Adrenal gland (tissue), 12 donors: Measurements from ENCODE around the gene ITGA11. TPM values are rescaled to one million over a fixed set of nuclear protein-coding genes. Genes with fewer than 3 reads are reported as not detected.

Source experiments
- DNase-seq, 7 donors: peaks; one replicate each; pipeline ENCODE4 v3.0.0-alpha.2; 2019 to 2020
- H3K27ac ChIP-seq, 5 donors: fragments of 200-600 bp; sonication (generic) in 4 of 5; 1 replicate in 3 of 5; 2 replicates in 2 of 5; pipeline versions ENCODE4 v1.5.1 to v1.8.0; 2016 to 2020; ENCODE audit warnings: mild to moderate bottlenecking in 1 of 5
- H3K27me3 ChIP-seq: fragments of 200-600 bp; 2 replicates; pipeline ENCODE4 v1.8.0; 2021
- H3K36me3 ChIP-seq, 2 donors: fragments of 200-600 bp; replicated peaks in 1 of 2; 1 replicate in 1 of 2; 2 replicates in 1 of 2; pipeline versions ENCODE4 v1.5.1 to v1.8.0; 2018 to 2022
- H3K4me1 ChIP-seq, 2 donors: fragments of 200-600 bp; replicated peaks in 1 of 2; 1 replicate in 1 of 2; 2 replicates in 1 of 2; pipeline versions ENCODE4 v1.5.1 to v1.8.0; 2018 to 2021
- H3K4me3 ChIP-seq, 4 donors: fragments of 200-600 bp; sonication (generic) in 3 of 4; one replicate each; pipeline ENCODE4 v1.5.1; 2016 to 2018
- H3K9me3 ChIP-seq, 3 donors: fragments of 200-600 bp; sonication (generic) in 1 of 3; replicated peaks in 1 of 3; 1 replicate in 2 of 3; 2 replicates in 1 of 3; pipeline versions ENCODE4 v1.5.1 to v1.8.0; 2016 to 2021
- POLR2A ChIP-seq, 2 donors: fragments of 450-650 bp; IDR thresholded peaks; one replicate each; pipeline ENCODE4 v1.6.1; 2017; ENCODE audit warnings: antibody characterized with exemption in 2 of 2, mild to moderate bottlenecking in 2 of 2, moderate library complexity in 1 of 2
- WGBS, 4 donors: extraction: QIAGEN DNeasy Blood & Tissue Kit in 2 of 4; methylation state at CpG; one replicate each; pipeline versions ENCODE4 v1.1.5 to v1.1.7; 2013 to 2017; 5-methylcytosine and 5-hydroxymethylcytosine counted together
- intact Hi-C, 2 donors: fragments of 100-400 bp; cut with DNase I; formaldehyde crosslinking; loops; one replicate each; pipeline versions ENCODE4 v1.14.1 to v1.15.0; 2022 to 2023
- polyA plus RNA-seq, 3 donors: library from polyadenylated mRNA; stranded (reverse); fragments of 200-250 nt in 2 of 3; fragments of 350-450 nt in 1 of 3; fragmentation: Illumina TruSeq in 1 of 3; extraction: RNeasy Lipid Tissue Mini Kit (QIAGEN cat#74804) in 1 of 3; gene quantifications; one replicate each; pipeline ENCODE4 v1.2.3, GENCODE V29; 2013 to 2014
- total RNA-seq, 9 donors: library from RNA; depleted of rRNA in 4 of 9; stranded (reverse); fragments of >200 nt in 4 of 9; fragments of 120-200 nt in 1 of 9; fragmentation: NEBNext Ultra II Directional in 1 of 9; extraction: Animal tissue kit (Norgen Biotek cat#: 25700) in 1 of 9; gene quantifications; one replicate each; pipeline versions ENCODE4 v1.1.0 to v1.2.4, GENCODE V29; 2013 to 2023
- TF ChIP-seq, protein P1 (sequence below), 6 experiments: fragments of 450-650 bp in 4 of 6; fragments of 200-600 bp in 2 of 6; sonication (generic) in 1 of 6; IDR thresholded peaks; 1 replicate in 5 of 6; 2 replicates in 1 of 6; pipeline versions ENCODE4 v1.5.1 to v1.8.0; 2016 to 2021; ENCODE audit warnings: antibody characterized with exemption in 6 of 6, mild to moderate bottlenecking in 2 of 6, moderate library complexity in 1 of 6
- donor health status: healthy with polysubstance abuse.
- donor health status: Bipolar disorder and iron deficiency.
- donor health status: DM: yes; HTN: yes; CAD: no.
- donor health status: DM: no; HTN: no; CAD: no.
- donor health status: DM: no; HTN: no; CAD: no.
- donor health status: DM: yes; HTN: yes; CAD: no.

Gene ITGA11
- total and polyA plus RNA-seq, 12 donors = 1.4 to 52.5 (median 7.5) TPM

DNA sequence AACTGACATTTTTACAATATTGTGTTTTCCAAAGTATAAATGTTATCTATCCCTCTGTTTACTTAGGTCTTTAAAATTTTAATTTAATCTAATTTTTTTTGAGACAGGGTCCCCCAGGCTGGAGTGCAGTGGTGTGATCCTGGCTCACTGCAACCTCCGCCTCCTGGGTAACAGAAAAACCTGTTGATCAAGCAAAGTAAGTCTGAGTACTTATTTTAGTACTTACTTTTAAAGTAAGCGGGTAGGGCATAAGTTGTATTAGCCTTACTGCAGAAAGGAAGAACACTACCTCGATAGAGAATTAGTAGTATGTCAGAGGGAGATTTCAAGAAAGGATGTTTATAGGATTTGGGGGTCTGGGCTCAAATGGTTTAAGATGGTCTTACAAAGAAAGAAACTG, 166.3 kb downstream of the ITGA11 start:
- intact Hi-C loops = no loop called here
- TF ChIP-seq, protein P1, sequence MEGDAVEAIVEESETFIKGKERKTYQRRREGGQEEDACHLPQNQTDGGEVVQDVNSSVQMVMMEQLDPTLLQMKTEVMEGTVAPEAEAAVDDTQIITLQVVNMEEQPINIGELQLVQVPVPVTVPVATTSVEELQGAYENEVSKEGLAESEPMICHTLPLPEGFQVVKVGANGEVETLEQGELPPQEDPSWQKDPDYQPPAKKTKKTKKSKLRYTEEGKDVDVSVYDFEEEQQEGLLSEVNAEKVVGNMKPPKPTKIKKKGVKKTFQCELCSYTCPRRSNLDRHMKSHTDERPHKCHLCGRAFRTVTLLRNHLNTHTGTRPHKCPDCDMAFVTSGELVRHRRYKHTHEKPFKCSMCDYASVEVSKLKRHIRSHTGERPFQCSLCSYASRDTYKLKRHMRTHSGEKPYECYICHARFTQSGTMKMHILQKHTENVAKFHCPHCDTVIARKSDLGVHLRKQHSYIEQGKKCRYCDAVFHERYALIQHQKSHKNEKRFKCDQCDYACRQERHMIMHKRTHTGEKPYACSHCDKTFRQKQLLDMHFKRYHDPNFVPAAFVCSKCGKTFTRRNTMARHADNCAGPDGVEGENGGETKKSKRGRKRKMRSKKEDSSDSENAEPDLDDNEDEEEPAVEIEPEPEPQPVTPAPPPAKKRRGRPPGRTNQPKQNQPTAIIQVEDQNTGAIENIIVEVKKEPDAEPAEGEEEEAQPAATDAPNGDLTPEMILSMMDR (IDR thresholded peaks at IDR 0.05) = no peak
- no peak for TF ChIP-seq POLR2A (IDR thresholded peaks at IDR 0.05)
- H3K4me1 ChIP-seq = no peaks in the 10 kb centered on the region
- no peaks in the 10 kb centered on the region for H3K9me3 ChIP-seq
- H3K4me3 ChIP-seq = no peak overlapping the region
- WGBS, 4 donors = 80 to 91% (median 86%) methylated on average over 3 of the region's 3 CpGs
- H3K27ac ChIP-seq = no peak overlapping the region
- DNase-seq = no peak
- H3K27me3 ChIP-seq = no peaks in the 10 kb centered on the region
- no peaks in the 10 kb centered on the region for H3K36me3 ChIP-seq

DNA sequence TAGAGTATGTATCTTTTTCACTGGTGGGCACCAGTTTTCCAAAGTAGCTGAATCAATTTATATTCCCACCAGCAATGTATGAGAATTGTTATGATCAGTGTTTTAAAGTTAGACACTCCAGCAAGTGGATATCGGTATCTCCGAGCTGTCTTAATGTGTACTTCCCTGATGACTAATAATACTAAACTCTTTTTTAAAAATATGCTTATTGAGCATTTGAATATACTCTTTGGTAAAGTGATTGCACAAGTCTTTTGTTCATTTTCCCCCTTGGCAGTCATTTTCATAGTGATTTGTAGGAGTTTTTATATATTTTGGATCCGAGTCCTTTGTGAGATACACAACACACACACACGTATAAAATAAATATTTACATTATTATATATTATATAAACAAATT, 166.9 kb downstream of the ITGA11 start:
- no peaks in the 10 kb centered on the region for H3K27me3 ChIP-seq
- H3K9me3 ChIP-seq = no peaks in the 10 kb centered on the region
- no peak overlapping the region for H3K4me3 ChIP-seq
- no peaks in the 10 kb centered on the region for H3K36me3 ChIP-seq
- 74 to 76% (median 75%) methylated on average over 4 of the region's 4 CpGs for WGBS, 4 donors
- no peak overlapping the region for H3K27ac ChIP-seq
- H3K4me1 ChIP-seq = no peaks in the 10 kb centered on the region
- intact Hi-C loops = no loop called here
- DNase-seq = no peak
- TF ChIP-seq, protein P1 (IDR thresholded peaks at IDR 0.05) = no peak
- TF ChIP-seq POLR2A (IDR thresholded peaks at IDR 0.05) = no peak

DNA sequence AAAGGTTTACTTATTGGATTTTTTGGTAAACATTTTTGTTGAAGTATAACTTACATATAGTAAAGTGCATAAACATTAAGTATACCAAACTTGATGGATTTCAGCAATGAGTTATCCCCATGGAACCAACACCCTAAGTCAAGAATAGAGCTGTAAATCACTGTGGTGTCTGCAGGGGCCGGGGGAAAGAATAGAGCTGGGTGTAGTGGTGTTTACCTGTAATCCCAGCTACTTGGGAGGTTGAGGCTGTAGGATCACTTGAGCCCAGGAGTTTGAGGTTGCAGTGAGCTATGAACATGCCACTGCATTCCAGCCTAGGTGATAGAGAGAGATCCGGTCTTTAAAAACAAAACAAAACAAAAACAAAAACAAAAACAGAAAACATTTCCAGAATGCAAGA, 167.7 kb downstream of the ITGA11 start:
- WGBS, 4 donors = 39 to 61% (median 54%) methylated on average over 2 of the region's 2 CpGs
- Histone ChIP-seq H3K27ac (no peak overlapping the region), H3K4me3 (no peak overlapping the region), H3K9me3 (no peaks in the 10 kb centered on the region), H3K4me1 (no peaks in the 10 kb centered on the region), H3K36me3 (no peaks in the 10 kb centered on the region), H3K27me3 (no peaks in the 10 kb centered on the region)
- intact Hi-C loops = no loop called here
- TF ChIP-seq, protein P1 (IDR thresholded peaks at IDR 0.05) = no peak
- TF ChIP-seq POLR2A (IDR thresholded peaks at IDR 0.05) = no peak
- DNase-seq = no peak

DNA sequence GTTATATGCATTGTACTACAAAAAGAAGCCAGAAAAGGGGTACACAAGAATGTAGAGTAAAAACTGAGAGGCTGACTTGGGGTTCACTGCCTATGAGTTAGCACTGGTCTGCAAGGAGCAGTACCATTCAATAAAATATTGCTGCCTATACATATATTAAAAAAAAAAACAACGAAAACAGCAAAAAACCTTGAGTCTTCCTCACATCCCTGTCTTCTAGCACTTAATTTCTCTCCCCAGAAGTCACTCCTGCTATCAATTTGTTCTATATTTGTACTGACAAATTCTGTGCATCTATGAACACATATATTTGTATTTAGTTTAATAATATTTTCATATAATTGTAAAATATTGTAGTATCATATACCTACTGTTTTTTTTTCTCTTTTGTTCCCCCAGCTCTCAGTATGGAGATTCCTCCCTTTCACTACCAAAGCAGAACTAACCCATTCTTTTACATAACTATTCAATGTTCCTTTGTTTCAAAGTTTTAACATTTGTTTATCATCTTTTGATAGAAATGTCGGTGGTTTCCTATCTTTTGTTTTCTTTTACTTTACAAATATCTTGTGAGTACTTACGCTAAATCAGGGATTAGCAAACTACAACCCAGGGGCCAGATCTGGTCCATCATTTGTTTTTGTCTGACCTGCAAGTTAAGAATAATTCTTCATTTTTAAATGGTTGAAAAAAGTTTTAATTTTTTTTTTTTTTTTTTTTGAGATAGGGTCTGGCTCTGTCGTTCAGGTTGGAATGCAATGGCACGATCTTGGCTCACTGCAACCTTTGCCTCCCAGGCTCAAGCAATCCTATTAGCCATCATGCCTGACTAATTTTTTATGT, 169.2 kb downstream of the ITGA11 start:
- 59 to 72% (median 62%) methylated on average over 5 of the region's 5 CpGs for WGBS, 4 donors
- no peaks in the 10 kb centered on the region for H3K9me3 ChIP-seq
- intact Hi-C loops = no loop called here
- no peak overlapping the region for H3K4me3 ChIP-seq
- no peak for TF ChIP-seq POLR2A (IDR thresholded peaks at IDR 0.05)
- TF ChIP-seq, protein P1 (IDR thresholded peaks at IDR 0.05) = no peak
- no peaks in the 10 kb centered on the region for H3K4me1 ChIP-seq
- H3K27me3 ChIP-seq = no peaks in the 10 kb centered on the region
- H3K36me3 ChIP-seq = no peaks in the 10 kb centered on the region
- no peak overlapping the region for H3K27ac ChIP-seq
- no peak for DNase-seq
